Trophoblast cell (in vitro differentiated cells and primary cell): ENCODE measurements around the gene CHMP6.

Experiments used
- DNase-seq, 2 donors: peaks; one replicate each; pipeline ENCODE4 v3.0.0-alpha.2; 2016
- H2AFZ ChIP-seq: 2 replicates; pipeline ENCODE4 v1.6.1; 2013; ENCODE audit warnings: low read length, moderate library complexity, mild to moderate bottlenecking; ENCODE audit not compliant: insufficient read depth, poor library complexity
- H2AK5ac ChIP-seq: 2 replicates; pipeline ENCODE4 v1.6.1; 2013; ENCODE audit warnings: mild to moderate bottlenecking, low read length
- H2BK120ac ChIP-seq: 2 replicates; pipeline ENCODE4 v1.6.1; 2013; ENCODE audit warnings: low read length, mild to moderate bottlenecking, moderate library complexity; ENCODE audit not compliant: insufficient read depth, poor library complexity
- H2BK12ac ChIP-seq: 2 replicates; pipeline ENCODE4 v1.6.1; 2013; ENCODE audit warnings: mild to moderate bottlenecking, low read length, moderate library complexity
- H2BK5ac ChIP-seq: 2 replicates; pipeline ENCODE4 v1.6.1; 2013; ENCODE audit warnings: low read length, low read depth, moderate library complexity, mild to moderate bottlenecking; ENCODE audit not compliant: poor library complexity
- H3K14ac ChIP-seq: 2 replicates; pipeline ENCODE4 v1.6.1; 2013; ENCODE audit warnings: mild to moderate bottlenecking, low read length
- H3K18ac ChIP-seq: 2 replicates; pipeline ENCODE4 v1.6.1; 2013; ENCODE audit warnings: mild to moderate bottlenecking, low read length
- H3K23ac ChIP-seq: 2 replicates; pipeline ENCODE4 v1.6.1; 2013; ENCODE audit warnings: low read length
- H3K27ac ChIP-seq: 2 replicates; pipeline ENCODE4 v1.5.1; 2013; ENCODE audit warnings: low read depth, mild to moderate bottlenecking, inconsistent platforms, low read length, moderate library complexity
- H3K27me3 ChIP-seq: 2 replicates; pipeline ENCODE4 v1.6.1; 2013; ENCODE audit warnings: inconsistent platforms, mild to moderate bottlenecking, low read length, moderate library complexity; ENCODE audit not compliant: insufficient read depth
- H3K36me3 ChIP-seq, 2 experiments: 1 replicate in 1 of 2; 2 replicates in 1 of 2; pipeline ENCODE4 v1.6.1; 2013; ENCODE audit warnings: low read length in 2 of 2, mild to moderate bottlenecking in 2 of 2, moderate library complexity in 1 of 2; ENCODE audit not compliant: insufficient read depth in 2 of 2, control insufficient read depth in 1 of 2
- H3K4ac ChIP-seq: 2 replicates; pipeline ENCODE4 v1.6.1; 2013; ENCODE audit warnings: low read depth, mild to moderate bottlenecking, low read length, moderate library complexity
- H3K4me1 ChIP-seq, 2 experiments: 1 replicate in 1 of 2; 2 replicates in 1 of 2; pipeline ENCODE4 v1.6.1; 2013; ENCODE audit warnings: low read length in 2 of 2, mild to moderate bottlenecking in 2 of 2, moderate library complexity in 1 of 2; ENCODE audit not compliant: insufficient read depth in 2 of 2, control insufficient read depth in 1 of 2
- H3K4me2 ChIP-seq: 2 replicates; pipeline ENCODE4 v1.6.1; 2013; ENCODE audit warnings: inconsistent platforms, mild to moderate bottlenecking, low read length, moderate library complexity
- H3K4me3 ChIP-seq: 2 replicates; pipeline ENCODE4 v1.5.1; 2013; ENCODE audit warnings: mild to moderate bottlenecking, low read depth, low read length, inconsistent platforms
- H3K79me1 ChIP-seq: one replicate; pipeline ENCODE4 v1.6.1; 2013; ENCODE audit warnings: low read length
- H3K79me2 ChIP-seq: 2 replicates; pipeline ENCODE4 v1.6.1; 2013; ENCODE audit warnings: low read length, mild to moderate bottlenecking; ENCODE audit not compliant: control insufficient read depth, insufficient read depth, poor library complexity
- H3K9ac ChIP-seq: 2 replicates; pipeline ENCODE4 v1.6.1; 2013; ENCODE audit warnings: mild to moderate bottlenecking, low read length
- H3K9me3 ChIP-seq: 2 replicates; pipeline ENCODE4 v1.6.1; 2013; ENCODE audit warnings: low read depth, mild to moderate bottlenecking, control low read depth, inconsistent platforms, low read length; ENCODE audit not compliant: insufficient read depth
- H4K12ac ChIP-seq: 2 replicates; pipeline ENCODE4 v1.6.1; 2013; ENCODE audit warnings: low read depth, mild to moderate bottlenecking, low read length, moderate library complexity
- H4K8ac ChIP-seq: 2 replicates; pipeline ENCODE4 v1.6.1; 2013; ENCODE audit warnings: low read depth, mild to moderate bottlenecking, low read length, moderate library complexity
- H4K91ac ChIP-seq: one replicate; pipeline ENCODE4 v1.6.1; 2013; ENCODE audit warnings: low read depth, mild to moderate bottlenecking, low read length, moderate library complexity
- WGBS: extraction: QIAGEN DNeasy Blood & Tissue Kit; methylation state at CpG from one replicate; pipeline ENCODE4 v1.1.7; 2013; ENCODE audit warnings: missing lambda C conversion rate; ENCODE audit not compliant: insufficient read length, insufficient coverage; ENCODE audit errors: extremely low coverage; 5-methylcytosine and 5-hydroxymethylcytosine counted together

The CHMP6 gene

DNA sequence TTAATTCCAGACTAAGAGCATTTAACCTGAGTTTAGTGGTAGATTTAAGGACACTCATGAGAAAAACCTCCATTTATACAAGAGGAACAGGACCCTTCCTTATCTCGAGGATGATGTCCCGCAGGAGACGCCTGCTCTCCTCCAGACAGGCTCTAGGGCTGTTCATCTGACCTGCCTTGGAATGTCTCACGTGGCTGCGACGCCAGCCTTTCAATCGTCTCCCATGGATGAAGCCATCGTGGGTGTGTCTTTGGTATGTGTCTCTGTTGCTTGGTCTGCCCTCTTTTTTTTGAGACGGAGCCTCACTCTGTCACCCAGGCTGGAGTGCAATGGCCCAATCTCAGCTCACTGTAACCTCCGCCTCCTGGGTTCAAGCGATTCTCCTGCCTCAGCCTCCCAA is 16.5 kb downstream of the CHMP6 start:
- Histone ChIP-seq H3K9me3 (peaks cover 6% of the 10 kb centered on the region), H3K9ac (no peak overlapping the region), H3K23ac (no peak overlapping the region), H3K14ac (no peak overlapping the region), H3K4me3 (no peak overlapping the region), H4K8ac (no peak overlapping the region), H3K79me2 (no peaks in the 10 kb centered on the region), H3K18ac (no peak overlapping the region), H2AFZ (no peak overlapping the region), H2BK5ac (no peak overlapping the region), H3K79me1 (peaks cover 3% of the 10 kb centered on the region), H4K91ac (no peak overlapping the region), H3K4ac (no peak overlapping the region), H4K12ac (no peak overlapping the region), H2BK120ac (no peak overlapping the region), H3K4me1 (peaks cover 0 to 2% of the 10 kb centered on the region in 2 experiments), H3K4me2 (no peak overlapping the region), H3K27me3 (peaks cover 20% of the 10 kb centered on the region), H2AK5ac (no peak overlapping the region), H3K27ac (no peak overlapping the region), H3K36me3 (peaks cover 0 to 6% of the 10 kb centered on the region in 2 experiments), H2BK12ac (no peak overlapping the region)
- no peak for DNase-seq
- WGBS, result no CpG with 5 or more reads among the region's 11 CpGs

DNA sequence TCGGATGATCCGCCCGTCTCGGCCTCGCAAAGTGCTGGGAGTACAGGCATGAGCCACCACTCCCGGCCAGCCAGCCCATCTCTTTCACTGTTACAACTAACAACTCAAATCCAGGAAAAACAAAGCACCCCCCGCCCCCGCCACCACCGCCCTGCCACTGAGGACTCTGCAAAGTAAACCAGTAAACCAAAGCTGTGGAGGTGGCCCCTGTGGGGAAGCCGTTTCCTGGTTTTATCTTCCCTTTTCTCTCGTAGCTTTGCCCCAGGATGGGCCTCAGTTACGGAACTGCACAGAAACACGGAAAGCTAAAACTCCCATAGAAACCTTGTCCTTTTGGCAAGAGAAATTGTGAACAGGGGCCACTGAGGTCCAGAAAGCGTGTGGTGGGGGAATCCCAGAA is 17.5 kb downstream of the CHMP6 start:
- H3K27ac ChIP-seq, result no peak overlapping the region
- no peaks in the 10 kb centered on the region for H3K79me2 ChIP-seq
- no peak overlapping the region for H4K91ac ChIP-seq
- peaks cover 3% of the 10 kb centered on the region for H3K79me1 ChIP-seq
- no CpG with 5 or more reads among the region's 14 CpGs for WGBS
- no peak overlapping the region for H2AFZ ChIP-seq
- no peak overlapping the region for H3K9ac ChIP-seq
- peaks cover 0 to 6% of the 10 kb centered on the region in 2 experiments for H3K36me3 ChIP-seq
- no peak overlapping the region for H4K12ac ChIP-seq
- H2AK5ac ChIP-seq, result no peak overlapping the region
- H3K4me3 ChIP-seq, result no peak overlapping the region
- H2BK120ac ChIP-seq, result no peak overlapping the region
- H3K9me3 ChIP-seq, result peaks cover 6% of the 10 kb centered on the region
- no peak for DNase-seq
- H3K4ac ChIP-seq, result no peak overlapping the region
- H3K4me2 ChIP-seq, result no peak overlapping the region
- no peak overlapping the region for H2BK5ac ChIP-seq
- H2BK12ac ChIP-seq, result no peak overlapping the region
- no peak overlapping the region for H4K8ac ChIP-seq
- H3K27me3 ChIP-seq, result peaks cover 12% of the 10 kb centered on the region
- peaks cover 0 to 2% of the 10 kb centered on the region in 2 experiments for H3K4me1 ChIP-seq
- no peak overlapping the region for H3K14ac ChIP-seq
- no peak overlapping the region for H3K18ac ChIP-seq
- no peak overlapping the region for H3K23ac ChIP-seq

DNA sequence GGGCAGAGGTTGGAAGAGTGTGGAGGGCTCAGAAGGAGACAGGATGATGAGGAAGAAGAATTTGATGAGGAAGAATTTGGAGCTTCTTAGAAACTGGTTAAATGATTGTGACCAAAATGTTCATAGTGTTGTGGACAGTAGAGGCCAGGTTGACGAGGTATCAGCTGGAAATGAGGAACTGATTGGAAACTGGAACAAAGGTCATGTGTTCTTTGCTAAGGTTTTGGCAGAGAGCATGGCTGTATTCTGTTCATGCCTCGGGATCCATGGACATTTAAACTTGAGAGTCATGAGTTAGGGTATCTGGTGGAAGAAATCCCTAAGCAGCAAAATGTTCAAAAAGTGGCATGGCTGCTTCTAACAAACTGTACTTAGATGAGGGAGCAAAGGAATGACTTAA is 19.3 kb downstream of the CHMP6 start:
- no peak overlapping the region for H4K8ac ChIP-seq
- no peak overlapping the region for H3K4me2 ChIP-seq
- no peak overlapping the region for H4K91ac ChIP-seq
- H4K12ac ChIP-seq, result no peak overlapping the region
- H3K4me3 ChIP-seq, result no peak overlapping the region
- no peak overlapping the region for H2AFZ ChIP-seq
- H2AK5ac ChIP-seq, result no peak overlapping the region
- H3K4me1 ChIP-seq, result peaks cover 0 to 2% of the 10 kb centered on the region in 2 experiments
- no peak overlapping the region for H3K9ac ChIP-seq
- no peak for DNase-seq
- H3K27ac ChIP-seq, result no peak overlapping the region
- WGBS, result no CpG with 5 or more reads among the region's 2 CpGs
- H3K4ac ChIP-seq, result no peak overlapping the region
- peaks cover 3% of the 10 kb centered on the region for H3K27me3 ChIP-seq
- no peak overlapping the region for H2BK12ac ChIP-seq
- H3K79me2 ChIP-seq, result no peaks in the 10 kb centered on the region
- H3K79me1 ChIP-seq, result peaks cover 3% of the 10 kb centered on the region
- no peak overlapping the region for H3K18ac ChIP-seq
- H3K14ac ChIP-seq, result no peak overlapping the region
- H3K9me3 ChIP-seq, result peaks cover 6% of the 10 kb centered on the region
- H2BK5ac ChIP-seq, result no peak overlapping the region
- no peak overlapping the region for H3K23ac ChIP-seq
- no peak overlapping the region for H2BK120ac ChIP-seq
- H3K36me3 ChIP-seq, result peaks cover 0 to 6% of the 10 kb centered on the region in 2 experiments

DNA sequence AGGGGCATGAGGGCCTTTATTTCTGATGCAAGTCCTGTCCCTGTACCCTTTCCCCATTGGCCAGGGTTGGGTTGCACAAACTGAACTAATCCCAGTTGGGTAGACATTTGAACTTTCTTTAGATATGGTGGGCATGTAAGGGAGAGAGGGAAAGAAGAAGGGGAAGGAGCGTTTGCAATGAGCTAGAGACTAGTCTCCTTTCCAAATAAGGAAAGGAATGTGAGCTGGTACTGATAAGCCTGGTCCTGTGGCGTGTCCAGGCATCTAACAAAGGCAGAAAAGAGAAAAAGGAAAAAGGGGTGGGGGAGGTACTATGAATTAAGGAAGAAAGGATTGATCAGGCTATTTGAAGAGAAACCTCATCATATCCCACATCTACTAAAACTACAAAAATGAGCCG is 20.3 kb downstream of the CHMP6 start:
- Histone ChIP-seq H3K18ac (no peak overlapping the region), H2AK5ac (no peak overlapping the region), H4K12ac (no peak overlapping the region), H3K23ac (no peak overlapping the region), H3K79me1 (peaks cover 3% of the 10 kb centered on the region), H3K27ac (no peak overlapping the region), H4K8ac (no peak overlapping the region), H3K27me3 (no peaks in the 10 kb centered on the region), H3K4me1 (peaks cover 0 to 2% of the 10 kb centered on the region in 2 experiments), H2AFZ (no peak overlapping the region), H3K36me3 (peaks cover 0 to 6% of the 10 kb centered on the region in 2 experiments), H3K9ac (no peak overlapping the region), H3K9me3 (peaks cover 6% of the 10 kb centered on the region), H3K4me3 (no peak overlapping the region), H2BK12ac (no peak overlapping the region), H3K4me2 (no peak overlapping the region), H2BK5ac (no peak overlapping the region), H2BK120ac (peak overlapping the region; percentile 43), H3K79me2 (no peaks in the 10 kb centered on the region), H3K4ac (no peak overlapping the region), H4K91ac (no peak overlapping the region), H3K14ac (no peak overlapping the region)
- no CpG with 5 or more reads among the region's 3 CpGs for WGBS
- no peak for DNase-seq
